ENCODE measurements around the gene SYMPK.

The SYMPK gene

GRCh38 chr19:45765702-45766295 lies 97.1 kb downstream of the SYMPK start:
- no peak for DNase-seq
